Hypothalamus (tissue), 51 donors: ENCODE results near the gene SORL1.
A peak's percentile ranks its signal among the peaks of the same experiment; 100 is the strongest.
"Not testable (repeated sequence)": the region's sequence is repeated elsewhere in the genome, so short reads cannot be mapped to it uniquely, and the experiment has no call there.

Experiments used
- DNase-seq, 51 donors: peaks; one replicate each; lab custom pipeline; 2025; lab: John Stamatoyannopoulos, UW

The SORL1 gene

GRCh38 chr11:121494355-121495099, 42.4 kb downstream of the SORL1 start:
- peak in 2 of 51 donors; percentile 8 to 27 for DNase-seq

- no peak for DNase-seq
These were observed 45.3 kb downstream of the SORL1 start for GRCh38 chr11:121497176-121497998.

DNA sequence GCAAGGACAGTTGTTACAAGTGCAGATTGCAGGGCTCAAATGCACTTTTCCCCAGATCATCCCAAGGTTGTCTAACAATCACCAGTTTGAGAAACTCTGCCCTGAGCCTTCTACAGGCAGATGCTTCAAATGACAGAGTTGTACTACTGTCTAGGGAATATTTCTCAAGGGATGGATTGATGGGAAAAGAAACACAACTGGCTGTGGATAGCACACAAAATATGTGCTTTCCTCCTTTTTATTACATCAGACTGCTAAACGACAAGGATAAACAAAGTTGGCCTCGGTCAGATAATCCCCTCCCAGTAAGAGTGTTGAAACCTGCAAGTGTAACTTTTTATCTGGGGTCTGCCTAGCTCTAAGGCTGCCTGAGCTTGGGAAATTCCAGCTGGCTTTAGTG, 47.3 kb downstream of the SORL1 start:
- DNase-seq, result no peak

DNA sequence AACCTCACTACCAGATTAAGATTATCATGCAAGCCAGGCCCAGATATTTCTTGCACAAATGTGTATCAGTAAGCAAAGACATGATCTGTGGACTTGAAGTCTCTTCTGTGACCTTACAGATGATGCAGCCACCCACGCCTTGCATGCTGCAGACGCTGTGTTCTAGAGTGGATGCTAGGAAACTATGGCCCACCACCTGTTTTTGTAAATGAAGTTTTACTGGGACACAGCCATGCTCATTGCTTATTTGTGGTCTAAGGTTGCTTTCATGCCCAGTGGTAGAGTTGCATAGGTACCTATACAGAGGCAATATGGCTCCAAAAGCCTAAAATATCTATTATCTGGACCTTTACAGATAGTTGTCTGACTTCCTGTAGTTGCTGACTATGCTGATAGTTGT, 48.2 kb downstream of the SORL1 start:
- no peak for DNase-seq

DNA sequence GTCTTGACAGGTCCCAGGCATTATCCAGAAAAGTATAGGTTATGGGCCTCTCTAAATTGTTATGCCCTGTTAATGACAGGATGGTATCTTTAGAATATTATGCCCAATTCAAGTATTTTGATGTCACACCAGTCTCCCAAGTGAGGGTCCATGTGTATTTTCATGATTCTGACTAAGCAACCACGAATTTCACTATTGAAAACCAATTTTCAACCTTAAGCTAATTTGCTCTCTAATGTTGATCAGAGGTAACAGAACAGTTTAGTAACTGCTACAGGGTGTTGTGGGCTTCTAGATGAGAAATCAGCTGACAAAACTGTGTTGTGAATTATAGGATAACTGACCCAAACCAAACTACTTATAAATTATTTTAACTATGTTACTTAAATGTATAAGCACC, 48.6 kb downstream of the SORL1 start:
- no peak for DNase-seq

GRCh38 chr11:121503051-121503450, 50.9 kb downstream of the SORL1 start:
- no peak for DNase-seq

- DNase-seq, result not testable (repeated sequence)
These were observed 54.1 kb downstream of the SORL1 start for GRCh38 chr11:121506237-121506636.

- DNase-seq, result peak in 21 of 51 donors; percentile 15 to 71 (median 39)
These were observed 56.3 kb downstream of the SORL1 start for GRCh38 chr11:121508449-121508848.

- DNase-seq, result no peak
These were observed 58.3 kb downstream of the SORL1 start for GRCh38 chr11:121510438-121510837.

DNA sequence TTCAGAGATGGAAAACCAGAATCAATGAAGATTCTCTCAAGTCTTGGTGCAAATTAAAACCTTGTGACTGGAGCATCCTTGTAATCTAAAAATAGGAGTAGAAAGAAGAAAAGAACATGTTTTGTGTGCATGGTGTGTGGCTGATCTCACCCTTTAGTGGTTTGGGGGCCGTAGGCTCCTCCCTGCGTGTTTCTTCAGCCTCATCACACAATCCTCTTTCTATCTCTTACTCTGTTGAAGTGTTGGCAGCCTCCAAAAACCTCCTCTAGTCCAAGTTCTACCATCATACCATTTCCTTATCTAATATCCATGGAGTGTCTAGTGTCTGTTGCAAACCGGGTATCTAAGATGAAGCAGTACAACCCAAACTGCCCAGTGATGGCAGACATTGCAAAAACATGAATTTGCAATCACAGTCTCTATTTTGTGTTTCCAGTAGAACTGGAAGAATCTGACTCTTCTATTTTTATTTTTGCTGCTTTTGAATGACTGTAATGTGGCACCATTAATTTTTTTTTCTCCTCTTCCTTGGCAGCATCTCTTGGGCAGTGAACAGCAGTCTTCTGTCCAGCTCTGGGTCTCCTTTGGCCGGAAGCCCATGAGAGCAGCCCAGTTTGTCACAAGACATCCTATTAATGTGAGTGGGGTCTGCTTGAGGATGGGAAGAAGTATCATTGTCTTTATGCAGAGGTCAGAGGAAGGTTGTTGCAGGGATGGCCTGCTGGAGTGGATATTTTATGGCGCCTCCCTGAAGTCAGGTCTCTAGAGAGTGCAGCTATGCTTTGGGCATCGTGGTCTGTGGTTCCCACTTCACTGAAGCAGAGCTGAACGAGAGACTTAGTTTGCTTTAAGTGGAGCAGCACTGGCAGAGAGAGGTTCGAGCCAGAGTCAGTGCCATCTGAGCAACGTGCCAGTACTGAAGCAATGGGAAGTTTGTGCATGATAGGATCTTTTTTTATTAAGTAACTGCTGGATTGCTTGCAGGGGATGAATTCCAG, 60.7 kb downstream of the SORL1 start:
- DNase-seq, result peak in 20 of 51 donors; percentile 12 to 63 (median 34)

- peak in 1 of 51 donors; percentile 5 for DNase-seq
These were observed 61.7 kb downstream of the SORL1 start for GRCh38 chr11:121513807-121514206.

DNA sequence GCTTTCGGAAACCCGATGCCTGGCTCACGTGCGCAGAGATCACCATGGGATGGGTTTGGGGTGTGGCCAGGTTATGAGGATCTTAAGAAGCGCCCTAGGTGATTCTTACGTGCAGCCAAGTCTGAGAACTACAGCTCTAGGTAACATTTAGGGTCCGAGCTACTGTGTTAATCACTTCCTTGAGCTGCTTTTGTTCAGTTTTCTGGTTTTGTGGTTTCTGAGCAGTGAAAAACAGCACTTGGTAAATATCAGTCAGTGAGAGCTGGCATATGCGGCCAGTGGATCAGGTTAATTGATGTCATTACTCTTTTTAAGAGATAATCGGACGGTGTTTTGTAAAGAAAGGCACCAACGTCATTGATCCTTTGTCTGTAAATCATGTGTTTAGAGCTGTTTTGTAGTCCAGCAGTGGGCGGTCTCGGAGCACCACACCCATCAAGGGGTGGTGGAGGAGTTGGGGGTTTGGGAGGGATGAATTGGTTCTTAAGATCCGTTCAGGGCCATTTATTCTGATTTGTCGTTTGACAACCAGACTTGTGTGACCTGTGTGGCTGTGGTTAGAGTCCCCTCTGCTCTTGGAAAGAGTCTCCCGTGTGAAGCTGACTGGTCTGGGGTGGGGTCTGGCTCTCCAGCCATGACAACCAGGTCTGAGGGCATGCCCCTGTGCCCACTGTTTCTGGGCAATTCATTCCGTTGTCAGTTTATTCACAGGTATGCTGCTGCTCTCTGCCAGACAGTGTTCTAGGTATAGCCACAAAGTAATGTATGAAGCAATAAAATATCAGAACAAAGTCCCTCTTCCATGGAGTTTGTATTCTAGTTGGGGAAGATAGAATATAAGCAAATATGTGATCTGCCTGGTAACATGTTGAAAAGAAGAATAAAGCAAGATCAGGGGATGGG, 62.6 kb downstream of the SORL1 start:
- DNase-seq, result no peak

DNA sequence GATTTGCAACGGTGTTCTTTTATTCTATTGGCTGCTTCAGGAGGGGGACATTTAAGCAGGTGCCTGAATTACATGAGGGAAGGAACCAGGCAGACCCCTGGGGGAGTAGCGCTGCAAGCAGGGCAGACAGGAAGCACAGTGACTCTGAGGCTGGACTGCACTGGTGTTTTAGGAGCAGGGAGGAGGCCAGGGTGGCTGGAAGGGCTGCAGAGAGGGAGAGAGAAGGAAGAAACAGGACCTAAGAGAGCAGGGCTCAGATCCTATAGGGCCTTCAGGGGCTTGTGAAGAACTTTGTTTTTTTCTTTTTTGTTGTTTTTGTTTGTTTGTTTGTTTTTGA, 63.2 kb downstream of the SORL1 start:
- DNase-seq, result no peak

DNA sequence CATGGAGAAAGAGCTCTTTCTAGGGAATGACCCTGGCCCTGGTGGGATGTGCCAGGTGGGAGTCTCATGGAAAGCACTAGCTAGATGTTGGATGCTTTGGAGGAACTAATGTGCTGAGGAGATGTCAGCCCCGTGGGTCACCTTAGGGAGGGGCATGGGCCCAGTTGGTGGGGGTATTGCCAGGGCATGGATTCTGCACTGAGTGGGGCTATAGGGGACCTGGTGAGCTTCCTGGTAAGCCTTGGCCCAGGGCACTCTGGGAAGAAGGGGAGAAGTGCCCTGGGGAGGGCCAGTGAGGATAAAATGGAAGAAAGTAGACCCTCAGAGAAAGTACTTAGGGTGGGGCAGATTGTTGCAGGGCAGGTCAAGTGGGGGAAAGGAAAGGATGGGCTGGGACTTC, 65.9 kb downstream of the SORL1 start:
- DNase-seq, result no peak

DNA sequence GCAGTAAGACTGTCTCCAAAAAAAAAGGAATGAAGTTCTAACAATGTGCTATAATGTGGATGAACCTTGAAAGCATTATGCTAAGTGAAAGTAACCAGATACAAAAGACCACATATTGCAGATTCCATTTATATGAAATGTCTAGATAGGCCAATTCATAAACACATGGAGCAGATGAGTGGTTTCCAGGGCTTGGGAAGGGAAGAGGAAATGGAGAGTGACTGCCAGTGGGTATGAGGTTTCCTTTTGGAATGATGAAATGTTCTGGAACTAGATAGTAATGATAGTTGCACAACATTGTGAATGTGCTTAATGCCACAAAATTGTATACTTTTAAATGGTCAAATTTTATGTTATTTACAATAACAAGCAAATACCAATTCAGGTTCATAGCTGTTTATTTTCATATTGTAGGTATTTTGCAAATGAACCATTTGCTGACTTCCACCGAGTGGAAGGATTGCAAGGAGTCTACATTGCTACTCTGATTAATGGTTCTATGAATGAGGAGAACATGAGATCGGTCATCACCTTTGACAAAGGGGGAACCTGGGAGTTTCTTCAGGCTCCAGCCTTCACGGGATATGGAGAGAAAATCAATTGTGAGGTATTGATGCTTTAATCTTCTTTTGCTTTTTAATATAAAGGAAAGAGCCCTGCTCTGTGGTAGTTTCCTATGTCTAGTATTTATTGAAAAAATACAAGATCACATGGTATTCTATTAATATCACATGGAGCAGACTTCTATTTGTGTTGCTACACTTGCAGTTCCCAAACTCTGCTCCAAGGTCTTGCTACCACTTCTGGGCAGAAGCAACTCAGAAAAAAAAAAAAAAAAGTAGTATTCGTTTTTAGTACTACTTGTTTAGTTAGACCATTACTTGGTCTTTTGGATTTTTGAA, 68.4 kb downstream of the SORL1 start:
- DNase-seq, result no peak

DNA sequence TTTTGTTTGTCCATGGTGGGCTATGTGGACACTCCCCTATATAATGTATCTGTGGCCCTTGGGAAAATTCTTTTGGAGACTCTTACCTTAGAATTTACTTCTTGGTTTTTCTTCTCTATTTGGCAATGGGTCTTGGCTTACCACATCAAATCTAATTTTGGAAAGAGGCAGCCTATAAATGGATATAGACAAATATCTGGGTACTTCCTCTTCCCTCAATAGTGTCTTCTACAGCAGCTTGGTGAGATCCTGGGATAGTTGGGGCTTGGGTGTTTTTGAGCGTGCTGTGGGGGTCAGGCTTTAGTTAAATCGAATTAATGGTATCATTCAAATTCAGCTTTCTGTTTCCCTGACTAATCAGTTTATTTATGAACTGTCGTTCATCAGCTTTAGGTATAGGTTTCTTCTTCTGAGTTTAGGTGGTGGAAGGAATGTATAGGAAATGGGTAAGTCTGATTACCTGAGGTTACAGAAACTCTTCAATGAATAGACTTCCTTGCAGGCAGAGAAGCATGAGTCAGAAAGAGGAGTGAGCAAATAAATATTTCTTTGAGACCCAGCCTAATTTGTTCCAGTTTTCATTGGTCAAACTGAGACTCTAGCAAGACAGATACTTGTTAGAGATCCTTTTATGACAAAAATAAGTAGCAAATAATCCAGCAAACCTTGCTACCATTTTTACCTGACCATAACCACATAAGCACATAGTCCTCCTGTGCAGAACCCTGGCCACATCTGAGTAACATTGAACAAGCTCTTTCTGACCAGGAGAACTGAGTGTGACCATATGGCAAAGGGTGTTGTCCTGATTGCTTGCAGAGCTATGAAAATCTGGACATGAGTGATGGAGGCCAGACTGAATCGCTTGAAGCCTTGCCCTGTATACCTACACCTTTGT, 69.3 kb downstream of the SORL1 start:
- no peak for DNase-seq

DNA sequence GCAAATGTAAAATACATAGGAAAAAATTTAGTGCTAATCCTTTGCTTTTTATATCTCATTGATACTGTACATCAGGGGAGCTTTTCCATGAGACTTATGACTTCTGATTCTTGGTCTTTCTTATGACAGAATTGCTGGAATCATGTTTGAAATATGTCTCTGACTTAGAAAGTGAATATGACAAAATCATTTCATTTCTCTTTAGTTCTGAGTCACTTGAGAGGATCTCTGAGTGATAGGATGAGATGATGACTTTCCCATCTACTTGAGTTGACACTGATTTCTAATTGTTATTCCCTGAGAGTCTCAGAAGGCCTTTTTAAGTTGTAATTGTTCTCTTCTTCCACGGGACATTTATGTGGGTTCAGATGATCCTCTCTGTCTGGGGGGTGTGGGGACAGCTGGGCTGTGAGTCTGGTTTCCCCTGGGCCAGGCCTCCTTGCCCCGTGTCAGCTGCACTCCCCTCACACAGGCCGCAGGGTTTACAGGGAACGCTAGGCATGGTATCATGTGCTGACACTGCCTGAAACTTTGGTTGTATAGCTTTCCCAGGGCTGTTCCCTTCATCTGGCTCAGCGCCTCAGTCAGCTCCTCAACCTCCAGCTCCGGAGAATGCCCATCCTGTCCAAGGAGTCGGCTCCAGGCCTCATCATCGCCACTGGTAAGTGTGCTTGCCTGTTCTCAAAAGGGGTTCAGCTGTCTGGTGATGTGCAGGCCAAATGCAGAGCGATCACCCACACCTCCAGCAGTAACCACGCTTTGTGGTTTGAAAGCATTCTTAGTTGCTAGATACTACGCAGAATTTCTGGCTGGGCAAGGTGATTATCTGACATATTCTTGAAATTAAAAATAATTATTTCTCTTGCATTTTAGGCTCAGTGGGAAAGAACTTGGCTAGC, 70.2 kb downstream of the SORL1 start:
- no peak for DNase-seq
